Measurements from ENCODE around the gene FHIP1B. TPM values are rescaled to one million over a fixed set of nuclear protein-coding genes. Genes with fewer than 3 reads are reported as not detected.

Gene FHIP1B
- total RNA-seq, 1 donor from 2014 or later, result 19.7 TPM

- intact Hi-C loops (cut with DNase I), result no loop called here
Measured at GRCh38 chr11:6245536-6245935, 11.1 kb upstream of the FHIP1B start.

GRCh38 chr11:6241316-6241715, 6.9 kb upstream of the FHIP1B start:
- intact Hi-C loops (cut with DNase I), result no loop called here
- DNase-seq (ENCODE audit: low spot score), result no peak

More at GRCh38 chr11:6245536-6245935, 11.1 kb upstream of the FHIP1B start:
- DNase-seq (ENCODE audit: low spot score), result no peak

GRCh38 chr11:6240781-6241180, 6.3 kb upstream of the FHIP1B start:
- no peak for DNase-seq (ENCODE audit: low spot score)
- intact Hi-C loops (cut with DNase I), result no loop called here

GRCh38 chr11:6240139-6240538, 5.7 kb upstream of the FHIP1B start:
- intact Hi-C loops (cut with DNase I), result no loop called here
- no peak for DNase-seq (ENCODE audit: low spot score)

- intact Hi-C loops (cut with DNase I), result loop anchor here (10.0 kb wide), 1 partner anchor 236 kb away; the partner anchor contains the start of gene TRIM3
- no peak for DNase-seq (ENCODE audit: low spot score)
Measured at GRCh38 chr11:6238902-6239301, 4.5 kb upstream of the FHIP1B start, which contains the start of gene CNGA4. Gene CNGA4 (plus strand): TSS chr11:6239089. CDS start chr11:6239207, 118 bp downstream.

GRCh38 chr11:6237761-6238302, 3.4 kb upstream of the FHIP1B start:
- no peak for DNase-seq (ENCODE audit: low spot score)
- intact Hi-C loops (cut with DNase I), result loop anchor here (10.0 kb wide), 1 partner anchor 237 kb away; the partner anchor contains the start of gene TRIM3

- no peak for DNase-seq (ENCODE audit: low spot score)
- intact Hi-C loops (cut with DNase I), result loop anchor here (10.0 kb wide), 1 partner anchor 238 kb away; the partner anchor contains the start of gene TRIM3
Measured at GRCh38 chr11:6237266-6237665, 2.8 kb upstream of the FHIP1B start.

GRCh38 chr11:6233984-6234386, 451 bp downstream of the FHIP1B start:
- DNase-seq (ENCODE audit: low spot score), result no peak
- intact Hi-C loops (cut with DNase I), result loop anchor here (1.0 to 10.0 kb wide), 2 partner anchors 85 to 241 kb away; partner anchors contain the start of gene TRIM3

- intact Hi-C loops (cut with DNase I), result loop anchor here (10.0 kb wide), 1 partner anchor 242 kb away; the partner anchor contains the start of gene TRIM3
- no peak for DNase-seq (ENCODE audit: low spot score)
Measured at GRCh38 chr11:6232899-6233298, 1.5 kb downstream of the FHIP1B start.

GRCh38 chr11:6229911-6230310, 4.5 kb downstream of the FHIP1B start:
- no peak for DNase-seq (ENCODE audit: low spot score)

GRCh38 chr11:6228520-6228919, 5.9 kb downstream of the FHIP1B start:
- intact Hi-C loops (cut with DNase I), result no loop called here
- no peak for DNase-seq (ENCODE audit: low spot score)

More at GRCh38 chr11:6229911-6230310, 4.5 kb downstream of the FHIP1B start:
- intact Hi-C loops (cut with DNase I), result loop anchor here (10.0 kb wide), 1 partner anchor 245 kb away; the partner anchor contains the start of gene TRIM3

GRCh38 chr11:6225896-6226295, 8.5 kb downstream of the FHIP1B start:
- DNase-seq (ENCODE audit: low spot score), result no peak
- intact Hi-C loops (cut with DNase I), result no loop called here

- no peak for DNase-seq (ENCODE audit: low spot score)
- intact Hi-C loops (cut with DNase I), result no loop called here
Measured at GRCh38 chr11:6225024-6225423, 9.4 kb downstream of the FHIP1B start.

GRCh38 chr11:6224421-6224820, 10.0 kb downstream of the FHIP1B start:
- DNase-seq (ENCODE audit: low spot score), result no peak
- intact Hi-C loops (cut with DNase I), result no loop called here

GRCh38 chr11:6223854-6224253, 10.6 kb downstream of the FHIP1B start:
- intact Hi-C loops (cut with DNase I), result no loop called here
- no peak for DNase-seq (ENCODE audit: low spot score)

GRCh38 chr11:6219359-6219758, 15.1 kb downstream of the FHIP1B start:
- intact Hi-C loops (cut with DNase I), result no loop called here
- no peak for DNase-seq (ENCODE audit: low spot score)

GRCh38 chr11:6217722-6218121, 16.7 kb downstream of the FHIP1B start:
- intact Hi-C loops (cut with DNase I), result no loop called here
- DNase-seq (ENCODE audit: low spot score), result no peak

- DNase-seq (ENCODE audit: low spot score), result no peak
- intact Hi-C loops (cut with DNase I), result no loop called here
Measured at GRCh38 chr11:6216501-6216900, 17.9 kb downstream of the FHIP1B start.

- DNase-seq (ENCODE audit: low spot score), result no peak
- intact Hi-C loops (cut with DNase I), result no loop called here
Measured at GRCh38 chr11:6214530-6214929, 19.9 kb downstream of the FHIP1B start.

- DNase-seq (ENCODE audit: low spot score), result no peak
- intact Hi-C loops (cut with DNase I), result no loop called here
Measured at GRCh38 chr11:6210274-6210955, 24.0 kb downstream of the FHIP1B start.

- intact Hi-C loops (cut with DNase I), result no loop called here
- no peak for DNase-seq (ENCODE audit: low spot score)
Measured at GRCh38 chr11:6209801-6210200, 24.6 kb downstream of the FHIP1B start.

Data from cardiac septum (tissue), 1 donor.